OCI-LY1 (cell line): ENCODE results near the gene CCDC33.

ENCODE experiments used
- H2AFZ ChIP-seq: fragments of 200-600 bp; sonication (generic), shearing (Covaris generic); 2 replicates; pipeline ENCODE4 v1.6.0; 2014; ENCODE audit warnings: antibody characterized with exemption, mild to moderate bottlenecking, low read length
- H3F3A ChIP-seq: fragments of 200-600 bp; sonication (generic), shearing (Covaris generic); 2 replicates; pipeline ENCODE4 v1.6.0; 2014; ENCODE audit warnings: mild to moderate bottlenecking, antibody characterized with exemption, low read length, moderate library complexity; ENCODE audit not compliant: insufficient read depth
- H3K27ac ChIP-seq: fragments of 200-600 bp; sonication (generic); 2 replicates; pipeline ENCODE4 v1.5.1; 2014; ENCODE audit warnings: low read length, mixed run types, mild to moderate bottlenecking, low read depth; ENCODE audit not compliant: poor library complexity, severe bottlenecking
- H3K27me3 ChIP-seq: fragments of 200-600 bp; sonication (generic); 2 replicates; pipeline ENCODE4 v1.6.0; 2014; ENCODE audit warnings: antibody characterized with exemption, mild to moderate bottlenecking, low read length, moderate library complexity; ENCODE audit not compliant: insufficient read depth
- H3K36me3 ChIP-seq: fragments of 200-600 bp; sonication (generic); 2 replicates; pipeline ENCODE4 v1.6.1; 2014; ENCODE audit warnings: mild to moderate bottlenecking, antibody characterized with exemption, low read length, moderate library complexity, mixed read lengths; ENCODE audit not compliant: insufficient read depth
- H3K4me1 ChIP-seq: fragments of 200-600 bp; sonication (generic); 2 replicates; pipeline ENCODE4 v1.5.1; 2014; ENCODE audit warnings: mild to moderate bottlenecking, low read length, moderate library complexity; ENCODE audit not compliant: insufficient read depth, severe bottlenecking
- H3K4me2 ChIP-seq: fragments of 200-600 bp; sonication (generic), shearing (Covaris generic); 2 replicates; pipeline ENCODE4 v1.6.1; 2014; ENCODE audit warnings: low read length
- H3K4me3 ChIP-seq: fragments of 200-600 bp; sonication (generic); 2 replicates; pipeline ENCODE4 v1.5.1; 2014; ENCODE audit warnings: low read length, low read depth, mild to moderate bottlenecking, mixed read lengths; ENCODE audit not compliant: poor library complexity, severe bottlenecking
- H3K79me2 ChIP-seq: fragments of 200-600 bp; shearing (Covaris generic); 2 replicates; pipeline ENCODE4 v1.6.1; 2016; ENCODE audit warnings: mixed run types, low read length, mixed read lengths; ENCODE audit not compliant: insufficient read depth
- H3K9ac ChIP-seq: fragments of 200-600 bp; sonication (generic), shearing (Covaris generic); 2 replicates; pipeline ENCODE4 v1.6.1; 2014; ENCODE audit warnings: mild to moderate bottlenecking, low read length, mixed read lengths
- H3K9me2 ChIP-seq: fragments of 200-600 bp; sonication (generic), shearing (Covaris generic); 2 replicates; pipeline ENCODE4 v1.6.1; 2014; ENCODE audit warnings: low read depth, mild to moderate bottlenecking, low read length, mixed read lengths
- H3K9me3 ChIP-seq: fragments of 200-600 bp; shearing (Covaris generic); 2 replicates; pipeline ENCODE4 v1.6.1; 2014; ENCODE audit warnings: low read length, mixed read lengths
- H4K20me1 ChIP-seq: fragments of 200-600 bp; sonication (generic), shearing (Covaris generic); 2 replicates; pipeline ENCODE4 v1.6.0; 2016; ENCODE audit warnings: mild to moderate bottlenecking, low read length; ENCODE audit not compliant: insufficient read depth
- CTCF ChIP-seq: fragments of 200-600 bp; sonication (generic), shearing (Covaris generic); IDR thresholded peaks from 2 replicates; pipeline ENCODE4 v1.5.1; 2017; ENCODE audit warnings: mild to moderate bottlenecking, antibody characterized with exemption, low read length, moderate library complexity, mixed read lengths
- EZH2 ChIP-seq: fragments of 200-600 bp; sonication (generic), shearing (Covaris generic); IDR thresholded peaks from 2 replicates; pipeline ENCODE4 v1.8.0; 2017; ENCODE audit warnings: borderline replicate concordance, mixed run types, mild to moderate bottlenecking, antibody characterized with exemption, low read length, moderate library complexity, mixed read lengths

The CCDC33 gene

GRCh38 chr15:74215958-74216357 lies 20.2 kb upstream of the CCDC33 start:
- Histone ChIP-seq H3K4me2 (no peak overlapping the region), H3K9ac (no peak overlapping the region), H3K4me1 (no peaks in the 10 kb centered on the region), H3K79me2 (no peaks in the 10 kb centered on the region), H3F3A (no peaks in the 10 kb centered on the region), H3K27me3 (peaks cover 14% of the 10 kb centered on the region), H3K4me3 (no peak overlapping the region), H3K36me3 (no peaks in the 10 kb centered on the region), H4K20me1 (no peaks in the 10 kb centered on the region), H3K27ac (no peak overlapping the region), H3K9me3 (no peaks in the 10 kb centered on the region), H3K9me2 (no peaks in the 10 kb centered on the region), H2AFZ (no peak overlapping the region)
- TF ChIP-seq EZH2 (no peak), CTCF (no peak)

GRCh38 chr15:74216949-74217348 lies 19.2 kb upstream of the CCDC33 start:
- H3K4me3 ChIP-seq: no peak overlapping the region
- H3K4me2 ChIP-seq: no peak overlapping the region
- H3K4me1 ChIP-seq: no peaks in the 10 kb centered on the region
- H3K9ac ChIP-seq: no peak overlapping the region
- H3K27me3 ChIP-seq: peaks cover 9% of the 10 kb centered on the region
- no peaks in the 10 kb centered on the region for H3K79me2 ChIP-seq
- no peaks in the 10 kb centered on the region for H3K9me3 ChIP-seq
- H4K20me1 ChIP-seq: no peaks in the 10 kb centered on the region
- no peaks in the 10 kb centered on the region for H3K36me3 ChIP-seq
- H3K9me2 ChIP-seq: no peaks in the 10 kb centered on the region
- no peak overlapping the region for H3K27ac ChIP-seq
- TF ChIP-seq EZH2 (no peak), CTCF (no peak)
- no peaks in the 10 kb centered on the region for H3F3A ChIP-seq
- H2AFZ ChIP-seq: no peak overlapping the region

GRCh38 chr15:74217907-74218885 lies 17.9 kb upstream of the CCDC33 start:
- Histone ChIP-seq H4K20me1 (no peaks in the 10 kb centered on the region), H3K9ac (no peak overlapping the region), H3K27ac (no peak overlapping the region), H2AFZ (no peak overlapping the region), H3K4me2 (no peak overlapping the region), H3K27me3 (peaks cover 6% of the 10 kb centered on the region), H3K9me3 (no peaks in the 10 kb centered on the region), H3K36me3 (no peaks in the 10 kb centered on the region), H3K79me2 (no peaks in the 10 kb centered on the region), H3K4me1 (no peaks in the 10 kb centered on the region), H3K9me2 (no peaks in the 10 kb centered on the region), H3K4me3 (no peak overlapping the region), H3F3A (no peaks in the 10 kb centered on the region)
- TF ChIP-seq EZH2 (no peak), CTCF (no peak)
